Measurements from ENCODE around the gene GSG1L. TPM values are rescaled to one million over a fixed set of nuclear protein-coding genes. Genes with fewer than 3 reads are reported as not detected.

GSG1L gene
- polyA plus RNA-seq, 3 donors: not detected

DNA sequence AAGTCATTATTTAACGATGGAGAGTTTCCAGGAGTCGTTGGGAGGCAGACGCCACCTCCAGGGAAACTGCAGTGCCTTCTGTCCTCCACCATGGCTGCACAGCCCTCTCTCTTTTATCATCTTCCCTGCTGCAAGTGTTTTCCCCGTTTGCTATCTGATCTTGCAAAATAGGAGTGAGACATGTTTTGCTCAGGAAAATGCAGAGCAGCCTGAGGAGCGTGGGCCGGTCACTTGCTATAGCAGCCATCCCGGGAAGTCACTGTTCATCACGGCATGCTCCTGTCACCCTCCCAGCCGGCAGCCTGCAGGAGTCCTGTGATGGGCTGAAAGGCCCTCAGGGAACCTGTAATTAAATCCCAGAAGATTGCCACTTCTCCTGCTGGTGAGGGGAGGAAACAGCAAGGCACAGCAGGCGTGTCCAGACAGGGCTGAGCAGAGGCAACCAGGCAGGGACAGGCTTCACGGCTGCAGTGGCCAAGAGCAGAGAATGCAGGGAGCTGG, 143.1 kb downstream of the GSG1L start:
- no peaks in the 10 kb centered on the region for H3K36me3 ChIP-seq (replicated peaks in 1 of 2; ENCODE audit: control insufficient read depth in 1 of 2, insufficient read depth in 2 of 2, low read length in 2 of 2)
- H4K20me1 ChIP-seq (ENCODE audit: insufficient read depth, low read length): no peaks in the 10 kb centered on the region
- H3K27me3 Mint-ChIP-seq (ENCODE audit: low read depth in 3 of 3): peaks cover 6 to 18% (median 7%) of the 10 kb centered on the region in 3 donors
- no peak overlapping the region for H3K4me2 ChIP-seq (replicated peaks; ENCODE audit: extremely low read depth, low read length, poor library complexity, severe bottlenecking)
- H3K36me3 Mint-ChIP-seq: no peaks in the 10 kb centered on the region
- peak overlapping the region in 1 of 7 donors; percentile 24 for H3K27ac Mint-ChIP-seq
- H3K79me2 ChIP-seq (ENCODE audit: insufficient read depth, low read length): no peaks in the 10 kb centered on the region
- H3K27me3 ChIP-seq (ENCODE audit: control insufficient read depth in 2 of 2, insufficient read depth in 2 of 2, low read length in 2 of 2): peaks cover 0 to 2% of the 10 kb centered on the region in 2 donors
- no peaks in the 10 kb centered on the region for H3K4me1 ChIP-seq (ENCODE audit: control insufficient read depth in 1 of 2, insufficient read depth in 2 of 2, low read length in 2 of 2)
- peaks cover 0 to 3% (median 0%) of the 10 kb centered on the region in 7 donors for H3K9me3 Mint-ChIP-seq
- no peak overlapping the region for H3K9ac ChIP-seq (ENCODE audit: insufficient read depth, low read length, poor library complexity, severe bottlenecking)
- intact Hi-C loops (cut with micrococcal nuclease): no loop called here
- no peak overlapping the region for H3K4me3 ChIP-seq (replicated peaks in 1 of 3; ENCODE audit: low read depth in 2 of 3, low read length in 3 of 3)
- H3K4me1 Mint-ChIP-seq: no peaks in the 10 kb centered on the region
- H3K4me3 Mint-ChIP-seq: peak overlapping the region in 1 of 2 donors; percentile 18
- 10% methylated on average over 8 of the region's 11 CpGs for WGBS (ENCODE audit: insufficient coverage)
- TF ChIP-seq, protein P1, sequence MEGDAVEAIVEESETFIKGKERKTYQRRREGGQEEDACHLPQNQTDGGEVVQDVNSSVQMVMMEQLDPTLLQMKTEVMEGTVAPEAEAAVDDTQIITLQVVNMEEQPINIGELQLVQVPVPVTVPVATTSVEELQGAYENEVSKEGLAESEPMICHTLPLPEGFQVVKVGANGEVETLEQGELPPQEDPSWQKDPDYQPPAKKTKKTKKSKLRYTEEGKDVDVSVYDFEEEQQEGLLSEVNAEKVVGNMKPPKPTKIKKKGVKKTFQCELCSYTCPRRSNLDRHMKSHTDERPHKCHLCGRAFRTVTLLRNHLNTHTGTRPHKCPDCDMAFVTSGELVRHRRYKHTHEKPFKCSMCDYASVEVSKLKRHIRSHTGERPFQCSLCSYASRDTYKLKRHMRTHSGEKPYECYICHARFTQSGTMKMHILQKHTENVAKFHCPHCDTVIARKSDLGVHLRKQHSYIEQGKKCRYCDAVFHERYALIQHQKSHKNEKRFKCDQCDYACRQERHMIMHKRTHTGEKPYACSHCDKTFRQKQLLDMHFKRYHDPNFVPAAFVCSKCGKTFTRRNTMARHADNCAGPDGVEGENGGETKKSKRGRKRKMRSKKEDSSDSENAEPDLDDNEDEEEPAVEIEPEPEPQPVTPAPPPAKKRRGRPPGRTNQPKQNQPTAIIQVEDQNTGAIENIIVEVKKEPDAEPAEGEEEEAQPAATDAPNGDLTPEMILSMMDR (IDR thresholded peaks at IDR 0.05): no peak
- no peak overlapping the region for H3K27ac ChIP-seq (ENCODE audit: low read depth in 1 of 2, low read length in 2 of 2)
- no peak overlapping the region for H2AFZ ChIP-seq (ENCODE audit: insufficient read depth, low read depth, low read length, poor library complexity, severe bottlenecking)
- no peak for DNase-seq
- no peaks in the 10 kb centered on the region for H3K9me3 ChIP-seq (replicated peaks in 1 of 2; ENCODE audit: control insufficient read depth in 1 of 2, insufficient read depth in 1 of 2, low read length in 2 of 2)

DNA sequence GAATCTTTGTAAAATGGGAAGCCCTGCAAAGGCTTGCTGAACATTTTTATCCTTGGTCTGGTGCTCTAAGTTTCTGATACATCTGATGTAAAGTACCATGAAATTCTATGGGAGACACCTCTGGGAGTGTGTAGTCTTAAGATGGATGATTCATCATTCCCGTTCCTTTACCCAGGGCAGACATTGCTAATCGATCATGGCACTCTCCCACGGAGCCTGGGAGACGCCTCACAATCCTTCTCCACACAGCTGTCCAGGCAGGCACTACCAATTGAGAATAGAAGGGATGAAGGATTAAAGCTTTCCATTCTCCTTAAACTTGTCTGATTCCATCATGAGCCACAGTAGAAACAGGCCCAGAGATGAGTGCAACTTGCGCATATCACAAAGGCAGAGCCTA, 144.8 kb downstream of the GSG1L start:
- intact Hi-C loops (cut with micrococcal nuclease): no loop called here
- H3K4me1 Mint-ChIP-seq: no peaks in the 10 kb centered on the region
- no peak overlapping the region for H3K4me3 Mint-ChIP-seq
- TF ChIP-seq, protein P1 (IDR thresholded peaks at IDR 0.05): no peak
- Histone ChIP-seq H3K79me2 (ENCODE audit: insufficient read depth, low read length) (no peaks in the 10 kb centered on the region), H2AFZ (ENCODE audit: insufficient read depth, low read depth, low read length, poor library complexity, severe bottlenecking) (no peak overlapping the region), H3K9ac (ENCODE audit: insufficient read depth, low read length, poor library complexity, severe bottlenecking) (no peak overlapping the region), H3K36me3 (replicated peaks in 1 of 2; ENCODE audit: control insufficient read depth in 1 of 2, insufficient read depth in 2 of 2, low read length in 2 of 2) (no peaks in the 10 kb centered on the region), H3K9me3 (replicated peaks in 1 of 2; ENCODE audit: control insufficient read depth in 1 of 2, insufficient read depth in 1 of 2, low read length in 2 of 2) (no peaks in the 10 kb centered on the region), H3K4me1 (ENCODE audit: control insufficient read depth in 1 of 2, insufficient read depth in 2 of 2, low read length in 2 of 2) (no peaks in the 10 kb centered on the region), H3K4me3 (replicated peaks in 1 of 3; ENCODE audit: low read depth in 2 of 3, low read length in 3 of 3) (no peak overlapping the region), H3K4me2 (replicated peaks; ENCODE audit: extremely low read depth, low read length, poor library complexity, severe bottlenecking) (no peak overlapping the region), H4K20me1 (ENCODE audit: insufficient read depth, low read length) (no peaks in the 10 kb centered on the region), H3K27ac (ENCODE audit: low read depth in 1 of 2, low read length in 2 of 2) (no peak overlapping the region), H3K27me3 (ENCODE audit: control insufficient read depth in 2 of 2, insufficient read depth in 2 of 2, low read length in 2 of 2) (no peaks in the 10 kb centered on the region)
- H3K27me3 Mint-ChIP-seq (ENCODE audit: low read depth in 3 of 3): peaks cover 6 to 16% (median 7%) of the 10 kb centered on the region in 3 donors
- no peak overlapping the region for H3K27ac Mint-ChIP-seq
- DNase-seq: no peak
- no CpG with 5 or more reads among the region's 5 CpGs for WGBS (ENCODE audit: insufficient coverage)
- no peaks in the 10 kb centered on the region for H3K36me3 Mint-ChIP-seq
- H3K9me3 Mint-ChIP-seq: peaks cover 0 to 3% (median 0%) of the 10 kb centered on the region in 7 donors

All from CD14-positive monocyte (primary cell).